ENCODE results near the gene MAGEB17. TPM values are rescaled to one million over a fixed set of nuclear protein-coding genes. Genes with fewer than 3 reads are reported as not detected.
"Not testable (repeated sequence)": the region's sequence is repeated elsewhere in the genome, so short reads cannot be mapped to it uniquely, and the experiment has no call there.

Gene MAGEB17
- total RNA-seq, 2 donors from 2014 or later: not detected

- Histone ChIP-seq H3K36me3 (no peaks in the 10 kb centered on the region), H3K27ac (no peak overlapping the region), H3K27me3 (replicated peaks; ENCODE audit: insufficient read depth) (no peaks in the 10 kb centered on the region), H3K4me3 (no peak overlapping the region), H3K4me1 (ENCODE audit: control insufficient read depth in 1 of 2, low read depth in 2 of 2) (no peaks in the 10 kb centered on the region), H3K9me3 (no peaks in the 10 kb centered on the region)
- DNase-seq (ENCODE audit: low spot score): no peak
- no peak for ATAC-seq (ENCODE audit: insufficient number of reproducible peaks, low FRiP score, low read depth)
- no peak for TF ChIP-seq CTCF (IDR thresholded peaks at IDR 0.05)
Observed at GRCh38 chrX:16143968-16144367, 23.3 kb upstream of the MAGEB17 start.

- no peak overlapping the region for H3K27ac ChIP-seq
- no peaks in the 10 kb centered on the region for H3K36me3 ChIP-seq
- ATAC-seq (ENCODE audit: insufficient number of reproducible peaks, low FRiP score, low read depth) (no peak), DNase-seq (ENCODE audit: low spot score) (no peak)
- H3K27me3 ChIP-seq (replicated peaks; ENCODE audit: insufficient read depth): no peaks in the 10 kb centered on the region
- no peak overlapping the region for H3K4me3 ChIP-seq
- TF ChIP-seq CTCF (IDR thresholded peaks at IDR 0.05): no peak
- no peaks in the 10 kb centered on the region for H3K4me1 ChIP-seq (ENCODE audit: control insufficient read depth in 1 of 2, low read depth in 2 of 2)
- no peaks in the 10 kb centered on the region for H3K9me3 ChIP-seq
Observed at GRCh38 chrX:16144420-16144819, 22.9 kb upstream of the MAGEB17 start.

GRCh38 chrX:16145093-16145492 is 22.2 kb upstream of the MAGEB17 start:
- not testable (repeated sequence) for H3K4me1 ChIP-seq (ENCODE audit: control insufficient read depth in 1 of 2, low read depth in 2 of 2); H3K27ac ChIP-seq; H3K9me3 ChIP-seq; ATAC-seq (ENCODE audit: insufficient number of reproducible peaks, low FRiP score, low read depth); H3K36me3 ChIP-seq; H3K4me3 ChIP-seq; H3K27me3 ChIP-seq (replicated peaks; ENCODE audit: insufficient read depth); DNase-seq (ENCODE audit: low spot score)

- Histone ChIP-seq H3K4me1 (ENCODE audit: control insufficient read depth in 1 of 2, low read depth in 2 of 2) (no peaks in the 10 kb centered on the region), H3K36me3 (no peaks in the 10 kb centered on the region), H3K4me3 (no peak overlapping the region), H3K27me3 (replicated peaks; ENCODE audit: insufficient read depth) (no peaks in the 10 kb centered on the region), H3K27ac (no peak overlapping the region), H3K9me3 (no peaks in the 10 kb centered on the region)
- no peak for ATAC-seq (ENCODE audit: insufficient number of reproducible peaks, low FRiP score, low read depth)
- TF ChIP-seq CTCF (IDR thresholded peaks at IDR 0.05): no peak
- no peak for DNase-seq (ENCODE audit: low spot score)
Observed at GRCh38 chrX:16145656-16146055, 21.6 kb upstream of the MAGEB17 start.

- no peak for DNase-seq (ENCODE audit: low spot score)
- H3K36me3 ChIP-seq: no peaks in the 10 kb centered on the region
- H3K4me1 ChIP-seq (ENCODE audit: control insufficient read depth in 1 of 2, low read depth in 2 of 2): no peaks in the 10 kb centered on the region
- ATAC-seq (ENCODE audit: insufficient number of reproducible peaks, low FRiP score, low read depth): no peak
- no peak overlapping the region for H3K4me3 ChIP-seq
- H3K27ac ChIP-seq: no peak overlapping the region
- no peaks in the 10 kb centered on the region for H3K9me3 ChIP-seq
- H3K27me3 ChIP-seq (replicated peaks; ENCODE audit: insufficient read depth): no peaks in the 10 kb centered on the region
- no peak for TF ChIP-seq CTCF (IDR thresholded peaks at IDR 0.05)
Observed at GRCh38 chrX:16148896-16149295, 18.4 kb upstream of the MAGEB17 start.

GRCh38 chrX:16155581-16156096 is 11.6 kb upstream of the MAGEB17 start:
- H3K4me1 ChIP-seq (ENCODE audit: control insufficient read depth in 1 of 2, low read depth in 2 of 2): no peaks in the 10 kb centered on the region
- H3K9me3 ChIP-seq: no peaks in the 10 kb centered on the region
- TF ChIP-seq CTCF (IDR thresholded peaks at IDR 0.05): no peak
- no peak for ATAC-seq (ENCODE audit: insufficient number of reproducible peaks, low FRiP score, low read depth)
- H3K36me3 ChIP-seq: no peaks in the 10 kb centered on the region
- no peak for DNase-seq (ENCODE audit: low spot score)
- no peak overlapping the region for H3K27ac ChIP-seq
- no peaks in the 10 kb centered on the region for H3K27me3 ChIP-seq (replicated peaks; ENCODE audit: insufficient read depth)
- H3K4me3 ChIP-seq: no peak overlapping the region
